Breast epithelium (tissue), 3 donors: ENCODE data around the gene PYGL.

ENCODE experiments used
- CTCF ChIP-seq, 3 donors: fragments of 450-650 bp; IDR thresholded peaks; one replicate each; pipeline ENCODE4 v1.5.1; 2016 to 2017; ENCODE audit warnings: antibody characterized with exemption in 3 of 3, mild to moderate bottlenecking in 3 of 3, moderate library complexity in 3 of 3
- POLR2A ChIP-seq: fragments of 450-650 bp; IDR thresholded peaks from one replicate; pipeline ENCODE4 v1.6.1; 2016; ENCODE audit warnings: antibody characterized with exemption, mild to moderate bottlenecking, moderate library complexity
- POLR2AphosphoS5 ChIP-seq, 3 donors: sonication (generic); formaldehyde crosslinking; IDR thresholded peaks; one replicate each; pipeline ENCODE4 v1.6.1; 2017; ENCODE audit warnings: antibody characterized with exemption in 3 of 3

- TF ChIP-seq POLR2AphosphoS5 (IDR thresholded peaks at IDR 0.05) (no peak), CTCF (IDR thresholded peaks at IDR 0.05) (no peak), POLR2A (no peak)
Observed at GRCh38 chr14:50985124-50985858, 41.0 kb upstream of the PYGL start.
